Measurements from ENCODE around the gene OR52B6.

DNA sequence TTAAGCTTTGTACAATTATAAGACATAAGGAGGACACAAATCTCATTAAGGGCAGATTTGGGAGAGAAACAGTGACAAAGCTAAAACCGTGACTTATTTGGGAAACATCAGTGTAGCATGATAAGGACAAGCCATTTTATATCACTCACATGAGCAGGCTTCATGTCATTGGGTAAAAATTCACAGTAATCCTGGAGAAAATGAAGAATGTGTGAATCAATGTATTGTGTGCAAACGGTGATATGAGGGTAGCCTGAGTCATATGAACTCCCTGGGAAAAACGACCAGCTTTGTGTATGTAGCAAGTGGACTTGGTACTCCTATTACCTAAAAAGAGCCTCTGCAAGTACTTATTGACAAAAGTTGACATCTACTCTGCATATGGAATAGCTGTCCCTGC, 38.1 kb downstream of the OR52B6 start:
- TF ChIP-seq, protein P1, sequence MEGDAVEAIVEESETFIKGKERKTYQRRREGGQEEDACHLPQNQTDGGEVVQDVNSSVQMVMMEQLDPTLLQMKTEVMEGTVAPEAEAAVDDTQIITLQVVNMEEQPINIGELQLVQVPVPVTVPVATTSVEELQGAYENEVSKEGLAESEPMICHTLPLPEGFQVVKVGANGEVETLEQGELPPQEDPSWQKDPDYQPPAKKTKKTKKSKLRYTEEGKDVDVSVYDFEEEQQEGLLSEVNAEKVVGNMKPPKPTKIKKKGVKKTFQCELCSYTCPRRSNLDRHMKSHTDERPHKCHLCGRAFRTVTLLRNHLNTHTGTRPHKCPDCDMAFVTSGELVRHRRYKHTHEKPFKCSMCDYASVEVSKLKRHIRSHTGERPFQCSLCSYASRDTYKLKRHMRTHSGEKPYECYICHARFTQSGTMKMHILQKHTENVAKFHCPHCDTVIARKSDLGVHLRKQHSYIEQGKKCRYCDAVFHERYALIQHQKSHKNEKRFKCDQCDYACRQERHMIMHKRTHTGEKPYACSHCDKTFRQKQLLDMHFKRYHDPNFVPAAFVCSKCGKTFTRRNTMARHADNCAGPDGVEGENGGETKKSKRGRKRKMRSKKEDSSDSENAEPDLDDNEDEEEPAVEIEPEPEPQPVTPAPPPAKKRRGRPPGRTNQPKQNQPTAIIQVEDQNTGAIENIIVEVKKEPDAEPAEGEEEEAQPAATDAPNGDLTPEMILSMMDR (IDR thresholded peaks at IDR 0.05; ENCODE audit: low read depth, low read length, poor library complexity, severe bottlenecking) = no peak
- TF ChIP-seq EZH2phosphoT487 (IDR thresholded peaks at IDR 0.05; ENCODE audit: borderline replicate concordance, low read length) = no peak

Measured in DOHH2 (cell line).